Measurements from ENCODE around the gene KIAA1671. TPM values are rescaled to one million over a fixed set of nuclear protein-coding genes. Genes with fewer than 3 reads are reported as not detected.

The KIAA1671 gene
- total and polyA plus RNA-seq, 4 donors: 8.7 to 35.9 (median 19.1) TPM

GRCh38 chr22:25159028-25159427, 206.5 kb downstream of the KIAA1671 start:
- DNase-seq (ENCODE audit: low spot score): no peak
- H3K9ac ChIP-seq (ENCODE audit: low read depth in 1 of 2, low read length in 2 of 2): no peak overlapping the region
- no peaks in the 10 kb centered on the region for H3K9me3 ChIP-seq (ENCODE audit: control insufficient read depth in 4 of 4, low read length in 3 of 4)
- WGBS: 88% methylated on average over 10 of the region's 10 CpGs
- TF ChIP-seq HNF4A (conservative IDR thresholded peaks at IDR 0.05) (no peak), ZBTB33 (IDR thresholded peaks at IDR 0.05) (no peak), REST (IDR thresholded peaks at IDR 0.05) (no peak), FOXA2 (IDR thresholded peaks at IDR 0.05) (no peak), EGR1 (IDR thresholded peaks at IDR 0.05; ENCODE audit: low read depth in 2 of 2) (no peak), CTCF (IDR thresholded peaks at IDR 0.05; ENCODE audit: low read depth, low read length, missing input control) (no peak), RAD21 (IDR thresholded peaks at IDR 0.05) (no peak), ATF3 (IDR thresholded peaks at IDR 0.05) (no peak), HNF4G (IDR thresholded peaks at IDR 0.05) (no peak), YY1 (IDR thresholded peaks at IDR 0.05) (no peak)
- H3K4me1 ChIP-seq (ENCODE audit: control insufficient read depth in 4 of 4, insufficient read depth in 4 of 4, low read length in 3 of 4): peaks cover 7 to 28% (median 12%) of the 10 kb centered on the region in 4 donors
- H3K36me3 ChIP-seq (ENCODE audit: control insufficient read depth in 4 of 4, insufficient read depth in 3 of 4, low read depth in 1 of 4, low read length in 3 of 4): peaks cover 0 to 3% (median under 1%) of the 10 kb centered on the region in 4 donors
- H3K27me3 ChIP-seq (ENCODE audit: control insufficient read depth in 4 of 4, insufficient read depth in 4 of 4, low read length in 3 of 4): no peaks in the 10 kb centered on the region
- no peak overlapping the region for H3K27ac ChIP-seq (ENCODE audit: low read depth in 1 of 2, low read length in 2 of 2)
- H3K4me3 ChIP-seq (ENCODE audit: low read depth in 1 of 3, low read length in 3 of 3): no peak overlapping the region

- TF ChIP-seq SP1 (IDR thresholded peaks at IDR 0.05) (no peak), GABPA (IDR thresholded peaks at IDR 0.05 in 1 of 2, conservative IDR thresholded peaks at IDR 0.05 in 1 of 2) (no peak), JUND (IDR thresholded peaks at IDR 0.05) (no peak), HNF4G (IDR thresholded peaks at IDR 0.05) (no peak)
- Histone ChIP-seq H3K4me3 (ENCODE audit: low read depth in 1 of 3, low read length in 3 of 3) (no peak overlapping the region), H3K9ac (ENCODE audit: low read depth in 1 of 2, low read length in 2 of 2) (no peak overlapping the region), H3K27ac (ENCODE audit: low read depth in 1 of 2, low read length in 2 of 2) (no peak overlapping the region), H3K9me3 (ENCODE audit: control insufficient read depth in 4 of 4, low read length in 3 of 4) (no peaks in the 10 kb centered on the region), H3K4me1 (ENCODE audit: control insufficient read depth in 4 of 4, insufficient read depth in 4 of 4, low read length in 3 of 4) (peaks cover 5 to 25% (median 6%) of the 10 kb centered on the region in 4 donors), H3K27me3 (ENCODE audit: control insufficient read depth in 4 of 4, insufficient read depth in 4 of 4, low read length in 3 of 4) (no peaks in the 10 kb centered on the region), H3K36me3 (ENCODE audit: control insufficient read depth in 4 of 4, insufficient read depth in 3 of 4, low read depth in 1 of 4, low read length in 3 of 4) (peaks cover 0 to 3% (median under 1%) of the 10 kb centered on the region in 4 donors)
- DNase-seq (ENCODE audit: low spot score): no peak
- 90% methylated on average over 11 of the region's 11 CpGs for WGBS
These were observed 207.8 kb downstream of the KIAA1671 start for GRCh38 chr22:25160120-25160996.

Data from liver (tissue), 9 donors.